Measurements from ENCODE around the gene DSP. TPM values are rescaled to one million over a fixed set of nuclear protein-coding genes. Genes with fewer than 3 reads are reported as not detected.

The DSP gene
- total and polyA plus RNA-seq, 2 of the 13 experiments (the other 11 are each of a cell fraction or from before 2014, with no cell fraction given), result 89.8 to 117 TPM

DNA sequence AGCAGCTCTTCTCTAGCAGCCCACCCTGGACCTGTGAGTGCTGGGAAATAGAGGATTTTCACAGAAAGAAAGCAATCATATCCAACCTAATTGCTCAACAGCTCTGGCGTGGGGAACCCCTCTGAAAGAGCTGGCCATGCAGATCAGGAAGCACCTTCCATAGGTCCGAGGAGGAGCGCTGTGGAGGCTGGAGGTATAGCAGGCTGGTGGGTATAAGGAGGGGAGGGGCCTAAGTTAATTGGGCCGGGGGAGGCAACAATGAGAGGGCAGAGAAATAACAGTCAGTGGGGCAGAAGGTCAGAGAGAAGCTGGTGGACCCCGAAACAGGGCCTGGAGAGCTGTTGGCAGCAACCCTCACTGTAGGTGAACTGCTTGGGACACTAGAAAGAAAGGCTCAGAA, 89.3 kb downstream of the DSP start:
- H3K4me2 ChIP-seq (ENCODE audit: low read depth, low read length), result no peak overlapping the region
- no peak overlapping the region for H3K4me3 ChIP-seq (replicated peaks in 1 of 3; ENCODE audit: insufficient read depth in 1 of 3, low read depth in 2 of 3, low read length in 3 of 3)
- H3K9ac ChIP-seq (ENCODE audit: insufficient read depth, low read depth, low read length), result no peak overlapping the region
- no peaks in the 10 kb centered on the region for H3K9me3 ChIP-seq (ENCODE audit: low read length)
- no peak overlapping the region for H2AFZ ChIP-seq (ENCODE audit: low read length)
- no peaks in the 10 kb centered on the region for H3K79me2 ChIP-seq (ENCODE audit: insufficient read depth, low read length)
- ATAC-seq, result peak; percentile 87
- in situ Hi-C loops (cut with HindIII; ENCODE audit: extremely low pct_ligation_motif_present, low pct_unique_long_range_greater_than_20kb), result no loop called here
- intact Hi-C loops (cut with micrococcal nuclease; ENCODE audit: unreplicated experiment), result no loop called here
- peaks cover 0 to 3% of the 10 kb centered on the region in 2 experiments; a peak in 1 of 5 replicates for H3K27me3 ChIP-seq (ENCODE audit: control insufficient read depth in 1 of 2, insufficient read depth in 2 of 2, low read length in 2 of 2)
- DNase-seq (ENCODE audit: low spot score), result no peak
- TF ChIP-seq RXRB (CRISPR knock-in tag; IDR thresholded peaks at IDR 0.05; ENCODE audit: borderline replicate concordance) (no peak), FOSL2 (CRISPR knock-in tag; IDR thresholded peaks at IDR 0.05) (no peak), ZNF20 (CRISPR knock-in tag; IDR thresholded peaks at IDR 0.05) (no peak), SAFB2 (CRISPR knock-in tag; IDR thresholded peaks at IDR 0.05; ENCODE audit: borderline replicate concordance, low read depth) (no peak), ZSCAN9 (CRISPR knock-in tag; IDR thresholded peaks at IDR 0.05; ENCODE audit: borderline replicate concordance) (no peak), MIER2 (CRISPR knock-in tag; IDR thresholded peaks at IDR 0.05) (no peak), ZZZ3 (CRISPR knock-in tag; IDR thresholded peaks at IDR 0.05; ENCODE audit: borderline replicate concordance) (no peak), CBX2 (IDR thresholded peaks at IDR 0.05; ENCODE audit: low read depth, low read length) (no peak), CBX2 (CRISPR knock-in tag; IDR thresholded peaks at IDR 0.05; ENCODE audit: low read depth) (no peak), FOXC1 (CRISPR knock-in tag; IDR thresholded peaks at IDR 0.05; ENCODE audit: borderline replicate concordance) (no peak), AKAP8 (CRISPR knock-in tag; IDR thresholded peaks at IDR 0.05) (no peak), MBD4 (IDR thresholded peaks at IDR 0.05; ENCODE audit: borderline replicate concordance, low read length) (no peak), TGIF2 (CRISPR knock-in tag; IDR thresholded peaks at IDR 0.05) (no peak), ZNF570 (CRISPR knock-in tag; IDR thresholded peaks at IDR 0.05; ENCODE audit: borderline replicate concordance) (no peak), MEIS1 (CRISPR knock-in tag; IDR thresholded peaks at IDR 0.05; ENCODE audit: borderline replicate concordance) (no peak), ZEB1 (IDR thresholded peaks at IDR 0.05; ENCODE audit: insufficient replicate concordance, low read depth) (no peak)
- TF ChIP-seq, protein P1, sequence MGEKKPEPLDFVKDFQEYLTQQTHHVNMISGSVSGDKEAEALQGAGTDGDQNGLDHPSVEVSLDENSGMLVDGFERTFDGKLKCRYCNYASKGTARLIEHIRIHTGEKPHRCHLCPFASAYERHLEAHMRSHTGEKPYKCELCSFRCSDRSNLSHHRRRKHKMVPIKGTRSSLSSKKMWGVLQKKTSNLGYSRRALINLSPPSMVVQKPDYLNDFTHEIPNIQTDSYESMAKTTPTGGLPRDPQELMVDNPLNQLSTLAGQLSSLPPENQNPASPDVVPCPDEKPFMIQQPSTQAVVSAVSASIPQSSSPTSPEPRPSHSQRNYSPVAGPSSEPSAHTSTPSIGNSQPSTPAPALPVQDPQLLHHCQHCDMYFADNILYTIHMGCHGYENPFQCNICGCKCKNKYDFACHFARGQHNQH (CRISPR knock-in tag; IDR thresholded peaks at IDR 0.05), result no peak
- TF ChIP-seq, protein P2, sequence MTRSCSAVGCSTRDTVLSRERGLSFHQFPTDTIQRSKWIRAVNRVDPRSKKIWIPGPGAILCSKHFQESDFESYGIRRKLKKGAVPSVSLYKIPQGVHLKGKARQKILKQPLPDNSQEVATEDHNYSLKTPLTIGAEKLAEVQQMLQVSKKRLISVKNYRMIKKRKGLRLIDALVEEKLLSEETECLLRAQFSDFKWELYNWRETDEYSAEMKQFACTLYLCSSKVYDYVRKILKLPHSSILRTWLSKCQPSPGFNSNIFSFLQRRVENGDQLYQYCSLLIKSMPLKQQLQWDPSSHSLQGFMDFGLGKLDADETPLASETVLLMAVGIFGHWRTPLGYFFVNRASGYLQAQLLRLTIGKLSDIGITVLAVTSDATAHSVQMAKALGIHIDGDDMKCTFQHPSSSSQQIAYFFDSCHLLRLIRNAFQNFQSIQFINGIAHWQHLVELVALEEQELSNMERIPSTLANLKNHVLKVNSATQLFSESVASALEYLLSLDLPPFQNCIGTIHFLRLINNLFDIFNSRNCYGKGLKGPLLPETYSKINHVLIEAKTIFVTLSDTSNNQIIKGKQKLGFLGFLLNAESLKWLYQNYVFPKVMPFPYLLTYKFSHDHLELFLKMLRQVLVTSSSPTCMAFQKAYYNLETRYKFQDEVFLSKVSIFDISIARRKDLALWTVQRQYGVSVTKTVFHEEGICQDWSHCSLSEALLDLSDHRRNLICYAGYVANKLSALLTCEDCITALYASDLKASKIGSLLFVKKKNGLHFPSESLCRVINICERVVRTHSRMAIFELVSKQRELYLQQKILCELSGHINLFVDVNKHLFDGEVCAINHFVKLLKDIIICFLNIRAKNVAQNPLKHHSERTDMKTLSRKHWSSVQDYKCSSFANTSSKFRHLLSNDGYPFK (CRISPR knock-in tag; IDR thresholded peaks at IDR 0.05; ENCODE audit: borderline replicate concordance), result no peak
- no peaks in the 10 kb centered on the region for H3K4me1 ChIP-seq (ENCODE audit: insufficient read depth, low read length)
- H3K27ac ChIP-seq (ENCODE audit: extremely low read length, insufficient read depth, low read length), result no peak overlapping the region
- no peak for FAIRE-seq
- ChIA-PET CTCF (ENCODE audit: low intra/inter-chr PET ratio, low total read pairs) (no interaction called here), POLR2A (no interaction called here)
- no peaks in the 10 kb centered on the region for H4K20me1 ChIP-seq (ENCODE audit: insufficient read depth, low read length)
- no peaks in the 10 kb centered on the region for H3K36me3 ChIP-seq (replicated peaks in 1 of 2; ENCODE audit: control insufficient read depth in 1 of 2, insufficient read depth in 2 of 2, low read length in 2 of 2)
- 19% methylated on average over 5 of the region's 5 CpGs for WGBS (ENCODE audit: low lambda C conversion rate)
- BruUV-seq (replicated peaks), result no TSS peak
